Tibial artery (tissue), 4 donors: ENCODE results near the gene SMCHD1.

Source experiments
- DNase-seq, 2 donors: peaks; one replicate each; pipeline ENCODE4 v3.0.0-alpha.2; 2019
- H3K27ac ChIP-seq, 2 donors: fragments of 200-600 bp; sonication (generic) in 1 of 2; 1 replicate in 1 of 2; 2 replicates in 1 of 2; pipeline ENCODE4 v1.5.1; 2018 to 2019; ENCODE audit warnings: mild to moderate bottlenecking in 1 of 2
- H3K27me3 ChIP-seq, 2 donors: fragments of 200-600 bp; sonication (generic) in 1 of 2; one replicate each; pipeline versions ENCODE4 v1.5.1 to v1.6.0; 2016 to 2019
- H3K36me3 ChIP-seq, 3 donors: fragments of 200-600 bp; sonication (generic) in 2 of 3; one replicate each; pipeline ENCODE4 v1.5.1; 2016 to 2019; ENCODE audit warnings: mild to moderate bottlenecking in 2 of 3
- H3K4me1 ChIP-seq, 4 donors: fragments of 200-600 bp; sonication (generic) in 2 of 4; 1 replicate in 3 of 4; 2 replicates in 1 of 4; pipeline ENCODE4 v1.5.1; 2016 to 2019
- H3K4me3 ChIP-seq, 2 donors: fragments of 200-600 bp; sonication (generic) in 1 of 2; 1 replicate in 1 of 2; 2 replicates in 1 of 2; pipeline ENCODE4 v1.5.1; 2018 to 2019; ENCODE audit warnings: mild to moderate bottlenecking in 2 of 2
- H3K9me3 ChIP-seq, 3 donors: fragments of 200-600 bp; sonication (generic) in 1 of 3; one replicate each; pipeline ENCODE4 v1.5.1; 2016 to 2019
- CTCF ChIP-seq, 2 experiments: fragments of 200-600 bp in 1 of 2; fragments of 450-650 bp in 1 of 2; IDR thresholded peaks; one replicate each; pipeline ENCODE4 v1.5.1; 2017 to 2019; ENCODE audit warnings: antibody characterized with exemption in 2 of 2, mild to moderate bottlenecking in 1 of 2, moderate library complexity in 1 of 2
- intact Hi-C: fragments of 100-400 bp; cut with DNase I; formaldehyde crosslinking; loops from one replicate; pipeline ENCODE4 v1.15.0; 2023; ENCODE audit warnings: low total_unique reads

The SMCHD1 gene

GRCh38 chr18:2843146-2843545, 187.6 kb downstream of the SMCHD1 start:
- Histone ChIP-seq H3K27me3 (peaks cover 0 to 10% of the 10 kb centered on the region in 2 donors), H3K9me3 (no peaks in the 10 kb centered on the region), H3K4me1 (peaks cover 0 to 21% (median 15%) of the 10 kb centered on the region in 4 donors), H3K27ac (no peak overlapping the region), H3K4me3 (no peak overlapping the region), H3K36me3 (no peaks in the 10 kb centered on the region)
- intact Hi-C loops: no loop called here
- DNase-seq: peak in 1 of 2 donors; percentile 55
- TF ChIP-seq CTCF (IDR thresholded peaks at IDR 0.05): no peak

- no peak overlapping the region for H3K4me3 ChIP-seq
- DNase-seq: no peak
- H3K27me3 ChIP-seq: peaks cover 0 to 10% of the 10 kb centered on the region in 2 donors
- no peak for TF ChIP-seq CTCF (IDR thresholded peaks at IDR 0.05)
- H3K36me3 ChIP-seq: no peaks in the 10 kb centered on the region
- no peaks in the 10 kb centered on the region for H3K9me3 ChIP-seq
- H3K27ac ChIP-seq: no peak overlapping the region
- intact Hi-C loops: no loop called here
- H3K4me1 ChIP-seq: peaks cover 0 to 21% (median 15%) of the 10 kb centered on the region in 4 donors
Measured at GRCh38 chr18:2845172-2845571, 189.6 kb downstream of the SMCHD1 start.

GRCh38 chr18:2846636-2847316, 191.2 kb downstream of the SMCHD1 start, which contains the start of gene EMILIN2:
Gene EMILIN2, plus strand, starts transcription at chr18:2847006. Its CDS starts 183 bp downstream, at chr18:2847189.
- Histone ChIP-seq H3K4me1 (peaks cover 0 to 21% (median 15%) of the 10 kb centered on the region in 4 donors), H3K27ac (peak within 1 kb of the TSS; percentile 61 to 64), H3K27me3 (peaks cover 0 to 10% of the 10 kb centered on the region in 2 donors), H3K4me3 (peak within 1 kb of the TSS; percentile 51 to 64), H3K9me3 (no peaks in the 10 kb centered on the region), H3K36me3 (no peaks in the 10 kb centered on the region)
- TF ChIP-seq CTCF (IDR thresholded peaks at IDR 0.05): no peak
- intact Hi-C loops: loop anchor here (2.0 kb wide), 1 partner anchor 34 kb away; no protein-coding TSS in a partner anchor
- DNase-seq: peak; percentile 88

GRCh38 chr18:2847317-2848246, 192.1 kb downstream of the SMCHD1 start:
- intact Hi-C loops: loop anchor here (2.0 kb wide), 1 partner anchor 33 kb away; no protein-coding TSS in a partner anchor
- Histone ChIP-seq H3K4me1 (peaks cover 0 to 21% (median 15%) of the 10 kb centered on the region in 4 donors), H3K36me3 (no peaks in the 10 kb centered on the region), H3K9me3 (no peaks in the 10 kb centered on the region), H3K27ac (peak overlapping the region; percentile 57 to 64), H3K4me3 (peak overlapping the region; percentile 51 to 64), H3K27me3 (peaks cover 0 to 10% of the 10 kb centered on the region in 2 donors)
- peak; percentile 41 to 72 for DNase-seq
- TF ChIP-seq CTCF (IDR thresholded peaks at IDR 0.05): no peak
